K562 (cell line): ENCODE results near the gene ANK3. TPM values are rescaled to one million over a fixed set of nuclear protein-coding genes. Genes with fewer than 3 reads are reported as not detected.

Experiments used
- ATF7 ChIP-seq: fragments of 450-650 bp; IDR thresholded peaks from 2 replicates; pipeline ENCODE4 v1.7.1; 2014; ENCODE audit warnings: mild to moderate bottlenecking, moderate library complexity
- E4F1 ChIP-seq: fragments of 250-450 bp; sonication (Bioruptor Pico); IDR thresholded peaks from 2 replicates; pipeline ENCODE4 v1.5.0; 2021; ENCODE audit warnings: mild to moderate bottlenecking, borderline replicate concordance
- EGR1 ChIP-seq: fragments of 450-650 bp; conservative IDR thresholded peaks from 2 replicates; pipeline ENCODE4 v1.6.1; 2017; ENCODE audit warnings: mild to moderate bottlenecking
- FOXJ3 ChIP-seq: sonication (generic); formaldehyde crosslinking; IDR thresholded peaks from 2 replicates; pipeline ENCODE4 v1.4.0; 2020; ENCODE audit warnings: mild to moderate bottlenecking, missing genetic modification reagents
- GATAD2A ChIP-seq: fragments of 450-650 bp; IDR thresholded peaks from 2 replicates; pipeline ENCODE4 v1.6.1; 2017
- HBP1 ChIP-seq: fragments of 450-650 bp; formaldehyde crosslinking; IDR thresholded peaks from 2 replicates; pipeline ENCODE4 v1.4.0; 2022; ENCODE audit warnings: missing genetic modification characterization
- HMGXB4 ChIP-seq: sonication (generic); formaldehyde crosslinking; IDR thresholded peaks from 2 replicates; pipeline ENCODE4 v1.8.1; 2023; ENCODE audit warnings: mild to moderate bottlenecking, missing genetic modification reagents
- IRF9 ChIP-seq: fragments of 450-650 bp; IDR thresholded peaks from 2 replicates; pipeline ENCODE4 v1.6.1; 2016; ENCODE audit warnings: missing biosample characterization, missing genetic modification characterization
- NFIC ChIP-seq: fragments of 450-650 bp; IDR thresholded peaks from 2 replicates; pipeline ENCODE4 v1.6.1; 2017; ENCODE audit warnings: mild to moderate bottlenecking, inconsistent platforms
- RAD21 ChIP-seq, 2 experiments: fragments of 250-450 bp in 1 of 2; fragments of 450-650 bp in 1 of 2; sonication (Bioruptor Pico) in 1 of 2; formaldehyde crosslinking in 1 of 2; IDR thresholded peaks in 1 of 2; conservative IDR thresholded peaks in 1 of 2; 2 replicates each; pipeline versions ENCODE4 v1.4.0 to v1.8.0; 2020 to 2022; ENCODE audit warnings: mild to moderate bottlenecking in 2 of 2, moderate library complexity in 1 of 2
- RHOXF2B ChIP-seq: fragments of 250-450 bp; sonication (Bioruptor Pico); conservative IDR thresholded peaks from 2 replicates; pipeline ENCODE4 v1.5.1; 2021
- SIX5 ChIP-seq, 2 experiments: IDR thresholded peaks; 2 replicates each; pipeline ENCODE4 v1.6.1; 2011; ENCODE audit warnings: low read length in 2 of 2, borderline replicate concordance in 1 of 2, low read depth in 1 of 2, mild to moderate bottlenecking in 1 of 2, moderate library complexity in 1 of 2; ENCODE audit not compliant: insufficient read depth in 1 of 2
- TCF3 ChIP-seq: sonication (generic); formaldehyde crosslinking; IDR thresholded peaks from 2 replicates; pipeline ENCODE4 v1.4.0; 2020; ENCODE audit warnings: mild to moderate bottlenecking, missing genetic modification reagents
- XRCC3 ChIP-seq: fragments of 450-650 bp; IDR thresholded peaks from 2 replicates; pipeline ENCODE4 v1.6.1; 2017; ENCODE audit warnings: mild to moderate bottlenecking, moderate library complexity
- ZBTB34 ChIP-seq: fragments of 250-450 bp; sonication (Bioruptor Pico); IDR thresholded peaks from 2 replicates; pipeline ENCODE4 v1.8.0; 2021; ENCODE audit warnings: mild to moderate bottlenecking, moderate library complexity
- ZFP91 ChIP-seq: sonication (generic); formaldehyde crosslinking; IDR thresholded peaks from 2 replicates; pipeline ENCODE4 v1.8.0; 2022; ENCODE audit warnings: mild to moderate bottlenecking, missing genetic modification reagents
- ZFX ChIP-seq: sonication (generic); formaldehyde crosslinking; IDR thresholded peaks from 2 replicates; pipeline ENCODE4 v1.8.0; 2022; ENCODE audit warnings: mild to moderate bottlenecking, missing genetic modification reagents, moderate library complexity
- polyA plus RNA-seq, 8 experiments: library from polyadenylated mRNA; depleted of rRNA in 4 of 8; stranded (reverse) in 5 of 8; unstranded in 3 of 8; fragments of >200 nt; fragmentation: Nextera tagmentation in 2 of 8; fragmentation: Illumina TruSeq in 1 of 8; extraction: Ambion mirVana in 2 of 8; extraction: Trizol in 1 of 8; gene quantifications; 2 replicates each; pipeline versions ENCODE4 v1.2.1 to v1.2.3, GENCODE V29; 2011 to 2014; ENCODE audit warnings: inconsistent platforms in 1 of 8, missing spikeins in 1 of 8
- total RNA-seq, 7 experiments: library from RNA; depleted of rRNA in 6 of 7; stranded (reverse); fragments of >200 nt in 6 of 7; fragmentation: Illumina TruSeq in 2 of 7; extraction: Trizol in 2 of 7; gene quantifications; 2 replicates each; pipeline versions ENCODE4 v1.2.1 to v1.2.3, GENCODE V29; 2011 to 2021; ENCODE audit warnings: low replicate concordance in 1 of 7

Gene ANK3
- total and polyA plus RNA-seq, 9 of the 15 experiments (the other 6 are each of a cell fraction or from before 2014, with no cell fraction given), result 10.0 to 32.3 (median 17.9) TPM

GRCh38 chr10:60262647-60263126 lies 127.0 kb downstream of the ANK3 start (continued):
- TF ChIP-seq E4F1 (CRISPR knock-in tag) (no peak), XRCC3 (no peak), RAD21 (CRISPR knock-in tag; conservative IDR thresholded peaks at IDR 0.05 in 1 of 2, IDR thresholded peaks at IDR 0.05 in 1 of 2) (peak in 1 of 2 experiments; percentile 14; a peak in 1 of 4 replicates), SIX5 (IDR thresholded peaks at IDR 0.05; ENCODE audit: borderline replicate concordance in 1 of 2, insufficient read depth in 1 of 2, low read depth in 1 of 2, low read length in 2 of 2) (0 out of 4 replicates have a peak, but pooled peaks of 1 of the 2 experiments have one; percentile 2), EGR1 (no peak), ZBTB34 (CRISPR knock-in tag) (no peak), HMGXB4 (CRISPR knock-in tag) (no peak), ZFP91 (CRISPR knock-in tag) (no peak), GATAD2A (0 out of 2 replicates have a peak, but pooled peaks have one; percentile 52), HBP1 (0 out of 2 replicates have a peak, but pooled peaks have one; percentile 20), FOXJ3 (CRISPR knock-in tag) (no peak), IRF9 (tag) (peak; percentile 83), ZFX (CRISPR knock-in tag) (no peak), ATF7 (peak; percentile 86), TCF3 (CRISPR knock-in tag) (peak; percentile 97), NFIC (peak; percentile 94), RHOXF2B (no peak)
